A673 (cell line): ENCODE results near the gene SH2D3C.

Experiments used
- EZH2 ChIP-seq: fragments of 200-600 bp; sonication (generic); IDR thresholded peaks from 2 replicates; pipeline ENCODE4 v1.6.1; 2017; ENCODE audit warnings: borderline replicate concordance, low read depth, mild to moderate bottlenecking, mixed read lengths, antibody characterized with exemption, low read length; ENCODE audit not compliant: poor library complexity, severe bottlenecking
- TF ChIP-seq, protein P1 (sequence below): fragments of 300-800, 200-600 bp; sonication (generic); conservative IDR thresholded peaks from 2 replicates; pipeline ENCODE4 v1.5.1; 2017; ENCODE audit warnings: low read depth, mild to moderate bottlenecking, antibody characterized with exemption, low read length, moderate library complexity, mixed read lengths

DNA sequence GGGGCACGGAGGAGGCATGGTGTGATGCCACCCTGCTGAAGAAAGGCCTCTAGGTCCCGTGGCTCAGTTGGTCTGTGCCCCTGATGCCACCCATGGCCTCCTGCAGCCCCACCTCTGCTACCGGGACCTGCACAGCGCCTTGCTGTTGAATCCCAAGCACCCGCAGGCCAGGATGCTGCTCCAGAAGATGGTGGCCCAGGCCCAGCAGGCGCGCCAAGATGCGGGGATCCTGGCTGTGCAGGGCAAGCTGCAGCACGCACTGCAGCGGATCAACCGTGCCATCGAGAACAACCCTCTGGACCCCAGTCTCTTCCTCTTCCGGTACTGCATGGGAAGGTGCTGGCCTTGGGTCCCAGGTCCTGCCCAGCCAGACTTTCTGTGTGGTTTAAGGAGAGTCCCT lies 55.5 kb downstream of the SH2D3C start:
- TF ChIP-seq, protein P1, sequence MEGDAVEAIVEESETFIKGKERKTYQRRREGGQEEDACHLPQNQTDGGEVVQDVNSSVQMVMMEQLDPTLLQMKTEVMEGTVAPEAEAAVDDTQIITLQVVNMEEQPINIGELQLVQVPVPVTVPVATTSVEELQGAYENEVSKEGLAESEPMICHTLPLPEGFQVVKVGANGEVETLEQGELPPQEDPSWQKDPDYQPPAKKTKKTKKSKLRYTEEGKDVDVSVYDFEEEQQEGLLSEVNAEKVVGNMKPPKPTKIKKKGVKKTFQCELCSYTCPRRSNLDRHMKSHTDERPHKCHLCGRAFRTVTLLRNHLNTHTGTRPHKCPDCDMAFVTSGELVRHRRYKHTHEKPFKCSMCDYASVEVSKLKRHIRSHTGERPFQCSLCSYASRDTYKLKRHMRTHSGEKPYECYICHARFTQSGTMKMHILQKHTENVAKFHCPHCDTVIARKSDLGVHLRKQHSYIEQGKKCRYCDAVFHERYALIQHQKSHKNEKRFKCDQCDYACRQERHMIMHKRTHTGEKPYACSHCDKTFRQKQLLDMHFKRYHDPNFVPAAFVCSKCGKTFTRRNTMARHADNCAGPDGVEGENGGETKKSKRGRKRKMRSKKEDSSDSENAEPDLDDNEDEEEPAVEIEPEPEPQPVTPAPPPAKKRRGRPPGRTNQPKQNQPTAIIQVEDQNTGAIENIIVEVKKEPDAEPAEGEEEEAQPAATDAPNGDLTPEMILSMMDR, result no peak
- no peak for TF ChIP-seq EZH2
